ENCODE measurements around the gene DDX54.

Gene DDX54

GRCh38 chr12:113162102-113163029, 22.9 kb downstream of the DDX54 start:
- DNase-seq (ENCODE audit: low read depth), result no peak

- no peak for DNase-seq (ENCODE audit: low read depth)
Measured at GRCh38 chr12:113161415-113162016, 23.8 kb downstream of the DDX54 start.

GRCh38 chr12:113159937-113160336, 25.3 kb downstream of the DDX54 start:
- DNase-seq (ENCODE audit: low read depth), result no peak

GRCh38 chr12:113158439-113159203, 26.7 kb downstream of the DDX54 start:
- no peak for DNase-seq (ENCODE audit: low read depth)

- no peak for DNase-seq (ENCODE audit: low read depth)
Measured at GRCh38 chr12:113157218-113157859, 27.9 kb downstream of the DDX54 start.

GRCh38 chr12:113155646-113156045, 29.6 kb downstream of the DDX54 start:
- no peak for DNase-seq (ENCODE audit: low read depth)

- no peak for DNase-seq (ENCODE audit: low read depth)
Measured at GRCh38 chr12:113155060-113155459, 30.2 kb downstream of the DDX54 start.

GRCh38 chr12:113154351-113154973, 30.8 kb downstream of the DDX54 start:
- DNase-seq (ENCODE audit: low read depth), result no peak

GRCh38 chr12:113152835-113153814, 32.2 kb downstream of the DDX54 start:
- DNase-seq (ENCODE audit: low read depth), result peak; percentile 62

GRCh38 chr12:113152196-113152834, 33.0 kb downstream of the DDX54 start:
- no peak for DNase-seq (ENCODE audit: low read depth)

GRCh38 chr12:113151655-113152054, 33.6 kb downstream of the DDX54 start:
- DNase-seq (ENCODE audit: low read depth), result no peak

- DNase-seq (ENCODE audit: low read depth), result no peak
Measured at GRCh38 chr12:113149361-113150150, 35.7 kb downstream of the DDX54 start, which contains the start of gene CFAP73. Gene CFAP73, plus strand, starts transcription at chr12:113149724. Its CDS starts 134 bp downstream, at chr12:113149858.

- DNase-seq (ENCODE audit: low read depth), result no peak
Measured at GRCh38 chr12:113146999-113147398, 38.3 kb downstream of the DDX54 start.

- no peak for DNase-seq (ENCODE audit: low read depth)
Measured at GRCh38 chr12:113145720-113146551, 39.3 kb downstream of the DDX54 start.

- DNase-seq (ENCODE audit: low read depth), result no peak
Measured at GRCh38 chr12:113144806-113145205, 40.5 kb downstream of the DDX54 start.

- no peak for DNase-seq (ENCODE audit: low read depth)
Measured at GRCh38 chr12:113143959-113144358, 41.3 kb downstream of the DDX54 start.

GRCh38 chr12:113142886-113143332, 42.4 kb downstream of the DDX54 start:
- DNase-seq (ENCODE audit: low read depth), result no peak
